Keratinocyte (primary cell): Measurements from ENCODE around the gene DRG2. TPM values are rescaled to one million over a fixed set of nuclear protein-coding genes. Genes with fewer than 3 reads are reported as not detected.

Experiments
- DNase-seq: peaks from one replicate; pipeline ENCODE4 v3.0.0-alpha.2; 2011; ENCODE audit warnings: low read depth, missing footprints, low spot score
- FAIRE-seq: peaks from 2 replicates; lab custom pipeline; 2011; peaks lifted over from hg19 to GRCh38; lab: Jason Lieb, UNC
- H2AFZ ChIP-seq: 2 replicates; pipeline ENCODE4 v1.6.0; 2012; ENCODE audit warnings: low read length, control low read depth, inconsistent platforms; ENCODE audit not compliant: control insufficient read depth
- H3K27ac ChIP-seq: 2 replicates; pipeline ENCODE4 v1.5.1; 2011; ENCODE audit warnings: low read length; ENCODE audit not compliant: control insufficient read depth, insufficient read depth
- H3K27me3 ChIP-seq: 3 replicates; pipeline ENCODE4 v1.6.0; 2011; ENCODE audit warnings: low read length; ENCODE audit not compliant: control insufficient read depth, insufficient read depth; ENCODE audit errors: extremely low read depth
- H3K36me3 ChIP-seq, 2 experiments: 2 replicates in 1 of 2; 3 replicates in 1 of 2; pipeline ENCODE4 v1.5.1; 2011; ENCODE audit warnings: low read length in 2 of 2, mild to moderate bottlenecking in 1 of 2; ENCODE audit not compliant: control insufficient read depth in 2 of 2, insufficient read depth in 2 of 2; ENCODE audit errors: extremely low read depth in 1 of 2
- H3K4me1 ChIP-seq: 3 replicates; pipeline ENCODE4 v1.5.1; 2011; ENCODE audit warnings: low read length; ENCODE audit not compliant: control insufficient read depth, insufficient read depth; ENCODE audit errors: extremely low read depth
- H3K4me2 ChIP-seq: 3 replicates; pipeline ENCODE4 v1.6.0; 2011; ENCODE audit warnings: low read depth, low read length; ENCODE audit not compliant: control insufficient read depth, insufficient read depth; ENCODE audit errors: extremely low read depth
- H3K4me3 ChIP-seq, 3 experiments: fragments of 200-600 bp in 1 of 3; sonication (generic) in 1 of 3; 2 replicates in 2 of 3; 3 replicates in 1 of 3; pipeline ENCODE4 v1.5.1; 2011 to 2016; ENCODE audit warnings: low read length in 3 of 3, mild to moderate bottlenecking in 3 of 3, control low read depth in 2 of 3, inconsistent platforms in 1 of 3, low read depth in 1 of 3, mixed read lengths in 1 of 3, mixed run types in 1 of 3, moderate library complexity in 1 of 3; ENCODE audit not compliant: control insufficient read depth in 2 of 3, insufficient read depth in 2 of 3; ENCODE audit errors: extremely low read depth in 1 of 3
- H3K79me2 ChIP-seq: 2 replicates; pipeline ENCODE4 v1.6.0; 2012; ENCODE audit warnings: low read length; ENCODE audit not compliant: control insufficient read depth, insufficient read depth
- H3K9ac ChIP-seq: 3 replicates; pipeline ENCODE4 v1.6.0; 2011; ENCODE audit warnings: low read length; ENCODE audit not compliant: control insufficient read depth, insufficient read depth; ENCODE audit errors: extremely low read depth
- H3K9me1 ChIP-seq: 3 replicates; pipeline ENCODE4 v1.6.0; 2011; ENCODE audit warnings: low read length; ENCODE audit not compliant: control insufficient read depth, insufficient read depth; ENCODE audit errors: extremely low read depth
- H3K9me3 ChIP-seq: 2 replicates; pipeline ENCODE4 v1.5.1; 2012; ENCODE audit warnings: low read depth, low read length; ENCODE audit not compliant: control insufficient read depth
- H4K20me1 ChIP-seq: 3 replicates; pipeline ENCODE4 v1.6.0; 2011; ENCODE audit warnings: low read length; ENCODE audit not compliant: control insufficient read depth, insufficient read depth; ENCODE audit errors: extremely low read depth
- CTCF ChIP-seq, 3 experiments: IDR thresholded peaks in 1 of 3; conservative IDR thresholded peaks in 1 of 3; optimal IDR thresholded peaks in 1 of 3; 2 replicates in 2 of 3; 3 replicates in 1 of 3; pipeline versions ENCODE3 to v1.5.1; 2011; ENCODE audit warnings: low read length in 3 of 3, mild to moderate bottlenecking in 3 of 3, moderate library complexity in 2 of 3, control low read depth in 1 of 3, inconsistent platforms in 1 of 3; ENCODE audit not compliant: insufficient read depth in 2 of 3; ENCODE audit errors: extremely low read depth in 1 of 3
- EZH2 ChIP-seq: IDR thresholded peaks from one replicate; pipeline ENCODE4 v1.6.1; 2012; ENCODE audit warnings: inconsistent platforms, mild to moderate bottlenecking, low read length, moderate library complexity
- dilution Hi-C: fragments of 300-500 bp; cut with MboI; formaldehyde crosslinking; loops from one replicate; pipeline ENCODE4 v1.7.0; 2020; ENCODE audit warnings: low sequenced_read_pairs; ENCODE audit not compliant: extremely low pct_ligation_motif_present
- polyA plus RNA-seq, 5 experiments: library from polyadenylated mRNA; depleted of rRNA in 3 of 5; stranded (reverse) in 3 of 5; stranded (forward) in 1 of 5; unstranded in 1 of 5; fragments of >200 nt; gene quantifications; 1 replicate in 1 of 5; 2 replicates in 3 of 5; 3 replicates in 1 of 5; pipeline versions ENCODE4 v1.2.1 to v1.2.3, GENCODE V29; 2011 to 2012; ENCODE audit warnings: missing spikeins in 2 of 5, low read depth in 1 of 5, low replicate concordance in 1 of 5

The DRG2 gene
- polyA plus RNA-seq, 1 donor (not counting 4 experiments of a cell fraction or from before 2014, with no cell fraction given), result 36.4 TPM

GRCh38 chr17:18102640-18103039 lies 14.9 kb downstream of the DRG2 start:
- no peak overlapping the region for H2AFZ ChIP-seq
- no peak overlapping the region for H3K27ac ChIP-seq
- H3K4me1 ChIP-seq, result no peaks in the 10 kb centered on the region
- H3K27me3 ChIP-seq, result no peaks in the 10 kb centered on the region
- peaks cover 26 to 58% of the 10 kb centered on the region in 2 experiments for H3K36me3 ChIP-seq
- no peaks in the 10 kb centered on the region for H4K20me1 ChIP-seq
- no peaks in the 10 kb centered on the region for H3K79me2 ChIP-seq
- dilution Hi-C loops, result no loop called here
- DNase-seq, result no peak
- H3K9me1 ChIP-seq, result no peaks in the 10 kb centered on the region
- H3K4me3 ChIP-seq, result no peak overlapping the region
- TF ChIP-seq EZH2, result no peak
- no peak for TF ChIP-seq CTCF (optimal IDR thresholded peaks at IDR 0.05 in 1 of 3, IDR thresholded peaks at IDR 0.05 in 1 of 3, conservative IDR thresholded peaks at IDR 0.05 in 1 of 3; ENCODE audit: extremely low read depth in 1 of 3, insufficient read depth in 2 of 3, low read length in 3 of 3)
- no peak overlapping the region for H3K4me2 ChIP-seq
- no peak for FAIRE-seq
- no peaks in the 10 kb centered on the region for H3K9me3 ChIP-seq
- H3K9ac ChIP-seq, result no peak overlapping the region

- Histone ChIP-seq H3K9ac (no peak overlapping the region), H3K4me2 (no peak overlapping the region), H3K4me3 (no peak overlapping the region), H3K27ac (no peak overlapping the region), H3K36me3 (peaks cover 14 to 39% of the 10 kb centered on the region in 2 experiments), H2AFZ (no peak overlapping the region), H3K9me3 (no peaks in the 10 kb centered on the region), H4K20me1 (no peaks in the 10 kb centered on the region), H3K79me2 (no peaks in the 10 kb centered on the region), H3K4me1 (no peaks in the 10 kb centered on the region), H3K27me3 (no peaks in the 10 kb centered on the region), H3K9me1 (no peaks in the 10 kb centered on the region)
- FAIRE-seq (no peak), DNase-seq (no peak)
- no peak for TF ChIP-seq EZH2
- no peak for TF ChIP-seq CTCF (optimal IDR thresholded peaks at IDR 0.05 in 1 of 3, IDR thresholded peaks at IDR 0.05 in 1 of 3, conservative IDR thresholded peaks at IDR 0.05 in 1 of 3; ENCODE audit: extremely low read depth in 1 of 3, insufficient read depth in 2 of 3, low read length in 3 of 3)
- dilution Hi-C loops, result no loop called here
Measured at GRCh38 chr17:18105027-18105426, 17.3 kb downstream of the DRG2 start.
